GM19043 (cell line): Measurements from ENCODE around the gene PHC2.
A peak's percentile ranks its signal among the peaks of the same experiment; 100 is the strongest.
"Not testable (repeated sequence)": the region's sequence is repeated elsewhere in the genome, so short reads cannot be mapped to it uniquely, and the experiment has no call there.

ENCODE experiments used
- ATAC-seq: cut with Tn5 transposase; IDR thresholded peaks from one replicate; pipeline ENCODE4 v1.9.1; 2021; ENCODE audit warnings: low read depth; ENCODE audit not compliant: unreplicated experiment

Gene PHC2

DNA sequence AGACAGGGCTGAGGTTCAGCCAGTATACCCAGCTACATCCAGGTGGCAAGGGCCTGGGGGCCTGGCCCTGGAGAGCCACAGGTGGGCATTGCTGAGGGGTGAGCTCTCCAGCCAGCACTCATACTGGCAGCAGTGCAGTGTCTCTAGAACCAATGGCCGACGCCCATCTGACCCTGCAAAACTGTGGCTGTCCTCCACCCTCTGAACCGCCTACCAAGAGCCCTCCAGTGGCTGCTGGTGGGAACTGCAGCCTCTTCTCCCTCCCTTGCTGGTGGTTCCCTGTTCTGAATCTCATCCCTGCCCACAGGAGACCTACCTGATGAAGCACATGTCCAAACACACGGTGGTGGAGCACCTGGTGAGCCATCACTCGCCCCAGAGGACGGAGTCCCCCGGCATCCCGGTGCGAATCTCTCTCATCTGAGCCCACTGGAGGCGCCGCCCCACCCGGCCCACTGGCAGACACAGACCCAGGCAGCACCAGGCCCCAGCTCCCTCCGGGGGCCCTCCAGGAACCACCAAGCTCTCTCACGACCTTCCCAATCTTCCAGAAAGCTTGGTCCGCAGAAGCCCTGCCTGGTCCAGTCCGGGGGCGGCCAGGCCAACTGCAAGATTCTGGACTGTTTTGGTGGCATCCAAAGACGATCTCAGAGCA is 132.1 kb downstream of the PHC2 start:
- ATAC-seq = no peak

GRCh38 chr1:33297911-33298622 is 132.8 kb downstream of the PHC2 start:
- ATAC-seq = no peak

DNA sequence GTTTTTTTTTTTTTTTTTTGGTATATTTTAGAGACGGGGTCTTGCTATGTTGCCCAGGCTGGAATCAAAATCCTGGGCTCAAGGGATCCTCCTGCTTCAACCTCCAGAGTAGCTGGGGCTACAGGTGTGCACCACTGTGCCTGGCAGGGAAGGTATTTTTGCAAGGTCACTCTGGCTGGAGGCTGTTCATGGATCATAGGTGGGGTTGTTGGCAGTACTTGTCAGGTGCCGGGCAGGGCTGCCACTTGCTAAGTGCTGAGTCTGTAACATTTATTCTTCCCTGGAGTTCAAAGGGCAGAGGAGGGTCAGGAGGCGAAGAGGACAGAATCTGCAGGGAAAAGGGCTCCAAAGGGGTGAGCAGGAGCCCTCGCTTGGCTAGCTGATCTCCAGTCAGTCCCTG is 134.1 kb downstream of the PHC2 start:
- no peak for ATAC-seq

DNA sequence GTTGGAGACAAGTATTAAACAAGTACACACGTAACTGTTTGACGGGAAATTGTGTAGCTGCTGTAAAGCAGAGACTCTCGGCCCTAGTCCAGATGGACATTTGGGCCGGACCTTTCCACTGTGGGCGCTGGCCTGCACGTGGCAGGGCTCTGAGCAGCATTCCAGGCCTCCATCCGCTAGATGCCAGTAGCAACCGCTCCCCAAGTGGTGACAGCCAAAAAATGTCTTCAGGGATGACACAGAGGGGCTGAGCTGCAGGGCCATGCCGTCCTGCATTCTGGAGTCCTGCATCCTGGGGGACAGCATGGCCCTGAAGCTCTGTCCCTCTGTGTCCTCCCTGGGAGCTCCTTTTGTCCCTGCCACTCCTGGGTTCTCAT is 134.8 kb downstream of the PHC2 start:
- no peak for ATAC-seq

DNA sequence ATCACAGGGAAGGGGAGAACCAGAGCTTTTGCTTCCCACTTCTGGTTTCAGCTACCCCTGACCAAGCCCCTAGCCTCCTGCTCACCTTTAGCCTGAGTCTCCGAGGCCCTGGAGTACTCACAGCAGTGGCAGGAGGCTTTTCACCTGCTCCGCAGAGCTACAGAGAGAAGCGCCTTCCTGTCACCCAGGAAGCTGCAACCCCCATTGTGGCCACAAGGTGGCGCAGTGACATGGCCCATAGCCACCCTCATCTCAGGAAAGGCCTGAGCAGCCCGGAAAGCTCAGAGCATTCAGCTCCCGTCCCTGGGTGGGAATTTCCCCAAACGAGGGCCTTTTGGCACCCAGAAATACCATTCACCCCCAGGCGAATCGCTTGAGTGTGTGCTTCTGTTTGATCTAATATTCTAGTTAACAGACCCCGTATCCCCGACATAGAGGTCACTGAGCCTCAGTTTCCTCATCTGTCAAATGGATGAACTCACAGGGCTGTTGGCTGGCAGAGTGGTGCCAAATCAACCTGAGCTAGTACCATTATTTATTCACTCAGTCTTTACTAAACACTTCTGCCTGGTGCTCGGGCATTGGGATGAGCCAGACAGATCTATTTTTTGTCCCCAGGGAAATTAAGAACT is 135.3 kb downstream of the PHC2 start:
- ATAC-seq = peak; percentile 51

- no peak for ATAC-seq
Measured at GRCh38 chr1:33295023-33295422, 135.9 kb downstream of the PHC2 start.

GRCh38 chr1:33294071-33295010 is 136.6 kb downstream of the PHC2 start:
- no peak for ATAC-seq

DNA sequence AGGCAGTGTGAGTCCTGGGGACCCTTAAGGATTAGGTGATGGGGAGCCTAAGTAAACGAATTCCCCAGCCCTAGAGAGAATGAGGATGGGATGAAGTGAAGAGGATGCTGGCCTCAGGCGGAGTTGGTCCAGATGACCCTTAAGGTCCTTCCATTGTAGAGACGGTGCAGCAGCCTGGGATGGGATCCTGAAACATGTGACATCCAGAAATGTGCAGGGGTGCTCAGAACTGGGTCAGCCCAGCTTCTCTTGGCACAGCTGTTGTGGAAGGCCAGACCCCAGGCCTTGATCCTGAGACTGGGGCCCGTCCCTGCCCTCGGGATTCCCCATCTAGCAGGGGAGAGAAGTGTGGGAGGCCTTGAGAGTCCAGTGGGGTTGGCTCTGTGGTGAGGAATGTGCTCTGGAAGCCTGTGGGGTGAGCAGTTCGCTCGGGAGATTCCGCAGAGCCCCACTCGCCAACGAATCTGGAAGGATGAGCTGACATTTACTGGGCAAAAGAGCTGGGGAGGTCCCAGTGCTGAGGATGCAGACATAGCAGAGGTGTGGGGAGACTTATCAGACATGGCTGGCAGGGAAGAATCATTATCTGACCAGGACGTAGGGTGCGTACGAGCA is 138.1 kb downstream of the PHC2 start:
- ATAC-seq = no peak

- ATAC-seq = not testable (repeated sequence)
Measured at GRCh38 chr1:33290615-33291014, 140.3 kb downstream of the PHC2 start.

- ATAC-seq = no peak
Measured at GRCh38 chr1:33289858-33290154, 141.1 kb downstream of the PHC2 start.

DNA sequence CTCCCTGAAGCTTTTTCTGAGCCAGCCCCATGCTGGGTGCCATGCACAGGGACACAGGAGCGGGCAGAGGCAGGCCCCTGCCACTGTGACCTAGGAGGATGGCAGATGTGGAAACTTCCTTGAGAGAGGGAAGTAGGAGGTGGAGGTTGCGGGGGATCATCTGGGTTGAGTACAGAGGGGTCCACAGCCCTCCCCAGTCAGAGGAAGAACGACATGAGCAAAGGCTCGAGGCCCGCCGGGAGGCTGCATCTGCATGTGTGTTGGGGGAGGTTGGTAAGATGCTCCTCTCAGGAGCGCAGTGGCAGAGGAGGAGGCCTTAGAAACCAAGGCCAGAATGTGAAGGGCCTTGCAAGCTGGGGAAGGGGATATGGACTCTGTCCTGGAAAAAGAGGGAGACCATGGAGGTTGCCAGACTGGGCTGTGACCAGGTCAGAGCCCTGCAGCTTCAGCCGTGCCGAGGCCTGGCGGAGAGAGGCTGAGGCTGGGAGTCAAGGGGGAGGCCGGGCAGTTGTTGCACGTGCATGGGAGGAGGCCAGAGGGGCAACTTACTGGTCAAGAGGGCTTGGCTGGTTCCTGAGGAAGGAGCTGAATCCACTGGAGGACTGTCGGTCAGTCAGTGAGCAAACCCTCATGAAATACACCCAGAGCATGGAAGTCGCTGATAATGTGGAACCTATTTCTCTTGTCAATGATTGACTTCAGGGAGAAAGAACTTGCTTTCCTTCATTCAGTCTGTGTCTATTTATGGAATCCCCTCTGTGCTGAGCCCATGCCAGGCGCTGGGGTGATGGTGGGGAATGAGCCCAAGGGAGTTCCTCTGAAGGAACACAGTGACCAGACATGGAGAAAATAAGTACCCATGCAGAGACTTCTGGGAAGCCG is 141.7 kb downstream of the PHC2 start:
- ATAC-seq = no peak

DNA sequence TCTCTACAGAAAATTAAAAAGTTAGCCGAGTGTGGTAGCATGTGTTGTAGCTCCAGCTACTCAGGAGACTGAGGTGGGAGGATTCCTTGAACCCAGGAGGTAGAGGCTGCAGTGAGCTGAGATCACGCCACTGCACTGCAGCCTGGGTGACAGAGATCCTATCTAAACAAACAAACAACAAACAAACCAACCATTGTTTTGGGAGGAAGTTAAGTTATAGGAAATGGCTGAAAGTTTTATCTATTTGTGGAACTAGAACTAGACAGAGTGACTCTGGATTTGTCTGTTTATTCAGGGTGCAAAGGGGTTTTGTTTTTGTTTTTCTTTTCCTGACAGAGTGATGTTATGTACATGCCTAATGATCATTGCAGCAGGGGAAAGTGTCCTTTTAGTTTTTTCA is 143.6 kb downstream of the PHC2 start:
- ATAC-seq = no peak

- ATAC-seq = no peak
Measured at GRCh38 chr1:33286451-33287185, 144.3 kb downstream of the PHC2 start.

GRCh38 chr1:33284049-33284448 is 146.8 kb downstream of the PHC2 start:
- no peak for ATAC-seq

GRCh38 chr1:33282791-33283190 is 148.1 kb downstream of the PHC2 start:
- ATAC-seq = no peak

DNA sequence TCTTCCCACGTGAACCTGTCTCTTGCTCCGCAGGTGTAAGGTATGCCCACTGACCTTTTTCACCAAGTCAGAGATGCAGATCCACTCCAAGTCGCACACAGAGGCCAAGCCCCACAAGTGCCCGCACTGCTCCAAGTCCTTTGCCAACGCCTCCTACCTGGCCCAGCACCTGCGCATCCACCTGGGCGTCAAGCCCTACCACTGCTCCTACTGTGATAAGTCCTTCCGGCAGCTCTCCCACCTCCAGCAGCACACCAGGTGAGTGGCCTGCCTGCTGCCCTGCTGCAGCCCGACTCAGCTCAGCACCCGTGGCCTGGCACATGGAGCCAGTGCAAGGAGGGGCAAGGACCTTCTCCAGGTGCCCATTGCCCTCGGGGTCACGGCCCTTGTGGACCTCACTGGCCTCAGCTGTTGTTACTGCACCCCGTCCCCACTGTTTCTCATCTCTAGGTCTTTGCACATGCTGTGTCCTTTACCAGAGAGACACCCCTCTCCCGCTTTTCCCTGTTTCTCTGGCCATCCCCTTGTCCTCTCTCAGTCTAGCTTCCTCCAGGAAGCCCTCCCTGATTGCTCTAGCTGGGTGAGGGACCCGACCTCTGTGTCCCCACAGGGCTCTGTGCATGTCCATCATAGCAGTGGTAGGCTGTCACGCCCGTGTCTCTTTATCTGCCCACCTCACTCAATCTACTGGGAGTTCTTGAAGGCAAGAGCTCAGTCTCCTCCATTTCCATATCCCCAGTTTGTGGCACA is 149.2 kb downstream of the PHC2 start:
- ATAC-seq = no peak

GRCh38 chr1:33280091-33280661 is 150.7 kb downstream of the PHC2 start:
- no peak for ATAC-seq

- no peak for ATAC-seq
Measured at GRCh38 chr1:33277488-33278084, 153.3 kb downstream of the PHC2 start.
